Body of pancreas (tissue), 4 donors: ENCODE results near the gene POGZ. TPM values are rescaled to one million over a fixed set of nuclear protein-coding genes. Genes with fewer than 3 reads are reported as not detected.

Source experiments
- ATAC-seq: fragments of 150-250 bp; one replicate; pipeline ENCODE4 v1.9.1; 2016
- DNase-seq, 4 donors: peaks; one replicate each; pipeline ENCODE4 v3.0.0-alpha.2; 2019
- H3K27ac ChIP-seq, 4 donors: fragments of 200-600 bp; sonication (generic); 1 replicate in 3 of 4; 2 replicates in 1 of 4; pipeline versions ENCODE4 v1.5.1 to v1.6.1; 2016 to 2019; ENCODE audit warnings: mild to moderate bottlenecking in 1 of 4, mixed read lengths in 1 of 4, moderate library complexity in 1 of 4
- H3K27me3 ChIP-seq, 2 donors: fragments of 200-600 bp; sonication (generic); one replicate each; pipeline ENCODE4 v1.6.0; 2016; ENCODE audit warnings: mild to moderate bottlenecking in 1 of 2
- H3K36me3 ChIP-seq, 2 donors: fragments of 200-600 bp; sonication (generic); replicated peaks in 1 of 2; 2 replicates each; pipeline ENCODE4 v1.5.1; 2016; ENCODE audit warnings: low read depth in 2 of 2; ENCODE audit not compliant: insufficient read depth in 1 of 2
- H3K4me1 ChIP-seq: fragments of 200-600 bp; sonication (generic); one replicate; pipeline ENCODE4 v1.6.0; 2016
- H3K4me3 ChIP-seq, 2 donors: fragments of 200-600 bp; sonication (generic); 1 replicate in 1 of 2; 2 replicates in 1 of 2; pipeline ENCODE4 v1.5.1; 2016 to 2019
- H3K9me3 ChIP-seq, 3 donors: fragments of 200-600 bp; sonication (generic); 1 replicate in 2 of 3; 2 replicates in 1 of 3; pipeline ENCODE4 v1.5.1; 2016
- CTCF ChIP-seq, 7 experiments: fragments of 450-650 bp in 4 of 7; fragments of 200-600 bp in 3 of 7; sonication (generic) in 3 of 7; IDR thresholded peaks; one replicate each; pipeline ENCODE4 v1.5.1; 2016 to 2019; ENCODE audit warnings: antibody characterized with exemption in 7 of 7
- POLR2A ChIP-seq, 3 donors: fragments of 450-650 bp; IDR thresholded peaks; one replicate each; pipeline ENCODE4 v1.6.1; 2016; ENCODE audit warnings: antibody characterized with exemption in 3 of 3, mild to moderate bottlenecking in 2 of 3
- WGBS, 2 donors: methylation state at CpG; one replicate each; pipeline ENCODE4 v1.1.5; 2017; 5-methylcytosine and 5-hydroxymethylcytosine counted together
- intact Hi-C: fragments of 100-400 bp; cut with DNase I; formaldehyde crosslinking; loops from one replicate; pipeline ENCODE4 v1.15.1; 2023
- total RNA-seq, 2 donors: library from RNA; depleted of rRNA; stranded (reverse); fragments of >200 nt; gene quantifications; one replicate each; pipeline ENCODE4 v1.1.0, GENCODE V29; 2016

Gene POGZ
- total RNA-seq, 2 donors from 2014 or later = 29.8 to 76.8 TPM

- Histone ChIP-seq H3K4me3 (no peak within 1 kb of the TSS), H3K9me3 (no peaks in the 10 kb centered on the region), H3K4me1 (peaks cover 40% of the 10 kb centered on the region), H3K27me3 (no peaks in the 10 kb centered on the region), H3K36me3 (no peaks in the 10 kb centered on the region), H3K27ac (peak within 1 kb of the TSS; percentile 78 to 88 (median 87))
- TF ChIP-seq CTCF (IDR thresholded peaks at IDR 0.05) (no peak), POLR2A (IDR thresholded peaks at IDR 0.05) (peak; percentile 88 to 97 (median 97))
- 4 to 10% methylated on average over 11 of the region's 11 CpGs for WGBS, 2 donors
- intact Hi-C loops = no loop called here
- peak; percentile 94 for ATAC-seq
- DNase-seq = peak; percentile 94 to 98 (median 96)
These were observed 87.0 kb downstream of the POGZ start, which contains the start of gene SELENBP1 for GRCh38 chr1:151372058-151372934. Gene SELENBP1 (minus strand): TSS chr1:151372705. CDS start chr1:151372641, 64 bp downstream.

GRCh38 chr1:151371370-151372057, 87.8 kb downstream of the POGZ start:
- no peaks in the 10 kb centered on the region for H3K9me3 ChIP-seq
- no peak overlapping the region for H3K4me3 ChIP-seq
- TF ChIP-seq POLR2A (IDR thresholded peaks at IDR 0.05) = no peak
- TF ChIP-seq CTCF (IDR thresholded peaks at IDR 0.05) = no peak
- H3K4me1 ChIP-seq = peaks cover 40% of the 10 kb centered on the region
- WGBS, 2 donors = 16 to 20% methylated on average over 5 to 9 of the region's 9 CpGs
- no peaks in the 10 kb centered on the region for H3K27me3 ChIP-seq
- DNase-seq = peak; percentile 65 to 87 (median 79)
- intact Hi-C loops = no loop called here
- peak overlapping the region; percentile 78 to 88 (median 87) for H3K27ac ChIP-seq
- peak; percentile 71 for ATAC-seq
- H3K36me3 ChIP-seq = no peaks in the 10 kb centered on the region

- DNase-seq (peak in 1 of 4 donors; percentile 13), ATAC-seq (no peak)
These were observed 88.9 kb downstream of the POGZ start for GRCh38 chr1:151370211-151370911.

GRCh38 chr1:151369621-151370048, 89.7 kb downstream of the POGZ start:
- ATAC-seq = no peak
- no peak overlapping the region for H3K4me3 ChIP-seq
- H3K4me1 ChIP-seq = peaks cover 40% of the 10 kb centered on the region
- H3K9me3 ChIP-seq = no peaks in the 10 kb centered on the region
- H3K27ac ChIP-seq = no peak overlapping the region
- 60 to 89% methylated on average over 1 to 15 of the region's 15 CpGs for WGBS, 2 donors
- no peaks in the 10 kb centered on the region for H3K27me3 ChIP-seq
- intact Hi-C loops = no loop called here
- DNase-seq = no peak
- H3K36me3 ChIP-seq = peaks cover 0 to 7% of the 10 kb centered on the region in 2 donors
- TF ChIP-seq CTCF (IDR thresholded peaks at IDR 0.05) = no peak
- TF ChIP-seq POLR2A (IDR thresholded peaks at IDR 0.05) = no peak

More at GRCh38 chr1:151370211-151370911, 88.9 kb downstream of the POGZ start:
- WGBS, 2 donors = 48 to 73% methylated on average over 3 to 5 of the region's 6 CpGs
- Histone ChIP-seq H3K27me3 (no peaks in the 10 kb centered on the region), H3K4me1 (peaks cover 40% of the 10 kb centered on the region), H3K27ac (peak overlapping the region in 3 of 4 donors; percentile 87 to 88 (median 87)), H3K36me3 (peaks cover 0 to 2% of the 10 kb centered on the region in 2 donors), H3K9me3 (no peaks in the 10 kb centered on the region), H3K4me3 (no peak overlapping the region)
- intact Hi-C loops = no loop called here
- TF ChIP-seq POLR2A (IDR thresholded peaks at IDR 0.05) (no peak), CTCF (IDR thresholded peaks at IDR 0.05) (no peak)
